ENCODE data around the gene C10orf90.

DNA sequence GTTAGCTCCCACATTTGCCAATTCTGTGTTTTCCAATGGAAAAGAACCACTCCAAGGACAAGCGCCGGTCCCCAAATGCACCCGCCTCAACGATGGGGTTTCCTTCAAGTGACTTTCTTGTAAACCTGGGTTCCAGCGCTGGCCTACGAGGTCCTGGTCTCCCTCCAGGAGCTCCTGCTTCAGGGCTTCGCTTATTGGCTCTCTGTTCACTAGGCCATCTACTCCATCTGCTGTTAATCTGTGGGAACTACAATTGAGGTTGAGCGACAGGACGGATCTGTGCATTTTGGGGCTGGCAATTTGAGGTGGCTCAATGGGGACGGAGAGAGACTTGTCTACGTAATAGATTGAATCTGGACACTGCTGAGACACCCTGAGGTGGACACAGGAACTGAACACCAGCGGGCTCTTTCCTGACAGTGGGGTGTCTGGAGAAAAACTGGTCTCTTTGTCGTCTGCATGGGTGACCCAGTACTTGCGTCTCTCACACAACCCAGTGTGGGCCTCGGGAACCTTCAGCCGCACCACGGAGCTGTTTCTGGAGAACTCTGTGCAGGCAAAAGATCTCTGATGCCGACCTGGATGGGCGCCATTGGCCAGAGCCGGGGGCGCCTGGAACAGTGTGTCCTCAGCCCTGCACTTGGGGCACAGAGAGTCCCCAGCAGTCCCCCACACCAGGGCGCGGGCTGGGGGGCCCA, 166.3 kb downstream of the C10orf90 start:
- TF ChIP-seq, protein P1, sequence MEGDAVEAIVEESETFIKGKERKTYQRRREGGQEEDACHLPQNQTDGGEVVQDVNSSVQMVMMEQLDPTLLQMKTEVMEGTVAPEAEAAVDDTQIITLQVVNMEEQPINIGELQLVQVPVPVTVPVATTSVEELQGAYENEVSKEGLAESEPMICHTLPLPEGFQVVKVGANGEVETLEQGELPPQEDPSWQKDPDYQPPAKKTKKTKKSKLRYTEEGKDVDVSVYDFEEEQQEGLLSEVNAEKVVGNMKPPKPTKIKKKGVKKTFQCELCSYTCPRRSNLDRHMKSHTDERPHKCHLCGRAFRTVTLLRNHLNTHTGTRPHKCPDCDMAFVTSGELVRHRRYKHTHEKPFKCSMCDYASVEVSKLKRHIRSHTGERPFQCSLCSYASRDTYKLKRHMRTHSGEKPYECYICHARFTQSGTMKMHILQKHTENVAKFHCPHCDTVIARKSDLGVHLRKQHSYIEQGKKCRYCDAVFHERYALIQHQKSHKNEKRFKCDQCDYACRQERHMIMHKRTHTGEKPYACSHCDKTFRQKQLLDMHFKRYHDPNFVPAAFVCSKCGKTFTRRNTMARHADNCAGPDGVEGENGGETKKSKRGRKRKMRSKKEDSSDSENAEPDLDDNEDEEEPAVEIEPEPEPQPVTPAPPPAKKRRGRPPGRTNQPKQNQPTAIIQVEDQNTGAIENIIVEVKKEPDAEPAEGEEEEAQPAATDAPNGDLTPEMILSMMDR (IDR thresholded peaks at IDR 0.05): peak in 5 of 6 experiments; percentile 44 to 75 (median 56)
- no peak for TF ChIP-seq POLR2A (IDR thresholded peaks at IDR 0.05)

Measured in esophagus squamous epithelium (tissue), 4 donors.